ENCODE measurements around the gene IL1F10. TPM values are rescaled to one million over a fixed set of nuclear protein-coding genes. Genes with fewer than 3 reads are reported as not detected.

IL1F10 gene
- total RNA-seq, 1 experiment from 2014 or later = not detected

DNA sequence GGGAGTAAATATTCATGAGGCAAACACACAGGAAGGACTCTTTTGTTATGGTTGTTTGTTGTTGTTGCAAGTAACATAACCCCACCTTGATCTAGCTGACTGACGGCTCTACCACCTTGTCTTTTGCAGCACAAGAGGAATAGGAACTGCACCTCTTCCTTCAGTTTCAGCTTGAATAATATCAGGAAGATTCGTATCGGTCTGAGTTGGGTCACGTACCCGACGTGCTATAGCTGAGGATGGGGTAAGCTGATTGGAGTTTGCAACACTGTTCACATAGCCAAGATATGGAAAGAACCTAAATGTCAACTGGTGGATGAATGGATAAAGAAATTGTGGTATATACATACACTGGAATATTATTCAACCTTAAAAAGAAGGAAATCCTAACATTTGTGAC lies 45.1 kb downstream of the IL1F10 start:
- no TSS peak for BruUV-seq (replicated peaks)
- Histone ChIP-seq H3K4me3 (ENCODE audit: low read depth, low read length, poor library complexity, severe bottlenecking) (no peak overlapping the region), H3K9me3 (ENCODE audit: low read depth, low read length, poor library complexity, severe bottlenecking) (no peaks in the 10 kb centered on the region), H3K4me1 (ENCODE audit: insufficient read depth, low read length, poor library complexity, severe bottlenecking) (no peaks in the 10 kb centered on the region), H3K36me3 (ENCODE audit: insufficient read depth, low read length, poor library complexity, severe bottlenecking) (no peaks in the 10 kb centered on the region), H3K27me3 (replicated peaks; ENCODE audit: insufficient read depth, low read depth, low read length, poor library complexity) (peaks cover 5% of the 10 kb centered on the region), H3K27ac (ENCODE audit: low read depth, low read length, poor library complexity, severe bottlenecking) (no peak overlapping the region)
- ChIA-PET POLR2A (ENCODE audit: low non-redundant PET) (no interaction called here), CTCF (no interaction called here)
- DNase-seq (ENCODE audit: low spot score) = no peak
- no peak for TF ChIP-seq EZH2 (IDR thresholded peaks at IDR 0.05; ENCODE audit: borderline replicate concordance, low read depth, low read length, poor library complexity, severe bottlenecking)
- TF ChIP-seq, protein P1, sequence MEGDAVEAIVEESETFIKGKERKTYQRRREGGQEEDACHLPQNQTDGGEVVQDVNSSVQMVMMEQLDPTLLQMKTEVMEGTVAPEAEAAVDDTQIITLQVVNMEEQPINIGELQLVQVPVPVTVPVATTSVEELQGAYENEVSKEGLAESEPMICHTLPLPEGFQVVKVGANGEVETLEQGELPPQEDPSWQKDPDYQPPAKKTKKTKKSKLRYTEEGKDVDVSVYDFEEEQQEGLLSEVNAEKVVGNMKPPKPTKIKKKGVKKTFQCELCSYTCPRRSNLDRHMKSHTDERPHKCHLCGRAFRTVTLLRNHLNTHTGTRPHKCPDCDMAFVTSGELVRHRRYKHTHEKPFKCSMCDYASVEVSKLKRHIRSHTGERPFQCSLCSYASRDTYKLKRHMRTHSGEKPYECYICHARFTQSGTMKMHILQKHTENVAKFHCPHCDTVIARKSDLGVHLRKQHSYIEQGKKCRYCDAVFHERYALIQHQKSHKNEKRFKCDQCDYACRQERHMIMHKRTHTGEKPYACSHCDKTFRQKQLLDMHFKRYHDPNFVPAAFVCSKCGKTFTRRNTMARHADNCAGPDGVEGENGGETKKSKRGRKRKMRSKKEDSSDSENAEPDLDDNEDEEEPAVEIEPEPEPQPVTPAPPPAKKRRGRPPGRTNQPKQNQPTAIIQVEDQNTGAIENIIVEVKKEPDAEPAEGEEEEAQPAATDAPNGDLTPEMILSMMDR (conservative IDR thresholded peaks at IDR 0.05; ENCODE audit: low read depth, low read length) = no peak
- intact Hi-C loops (cut with micrococcal nuclease; ENCODE audit: unreplicated experiment) = no loop called here

DNA sequence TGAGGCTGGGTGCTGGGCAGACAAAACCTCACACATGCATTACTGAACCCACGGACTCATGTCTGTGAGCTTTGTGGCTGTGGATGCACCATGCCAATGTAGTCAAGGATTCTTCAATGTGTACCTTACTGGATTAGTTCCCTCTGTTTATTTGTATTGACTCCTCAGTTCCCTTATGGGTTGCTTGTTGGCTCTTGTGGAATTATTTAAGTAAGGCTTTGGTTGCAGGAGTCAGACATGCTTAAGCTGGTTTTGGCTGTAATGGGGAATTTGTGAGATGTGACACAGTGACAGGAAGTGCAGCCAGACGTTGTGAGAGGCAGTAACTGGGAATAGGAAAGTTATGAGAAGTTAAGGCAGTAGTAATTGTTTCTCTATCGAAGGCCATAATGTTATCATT lies 46.0 kb downstream of the IL1F10 start:
- no peaks in the 10 kb centered on the region for H3K36me3 ChIP-seq (ENCODE audit: insufficient read depth, low read length, poor library complexity, severe bottlenecking)
- H3K27me3 ChIP-seq (replicated peaks; ENCODE audit: insufficient read depth, low read depth, low read length, poor library complexity) = peaks cover 5% of the 10 kb centered on the region
- no peaks in the 10 kb centered on the region for H3K9me3 ChIP-seq (ENCODE audit: low read depth, low read length, poor library complexity, severe bottlenecking)
- DNase-seq (ENCODE audit: low spot score) = no peak
- intact Hi-C loops (cut with micrococcal nuclease; ENCODE audit: unreplicated experiment) = no loop called here
- no peak overlapping the region for H3K4me3 ChIP-seq (ENCODE audit: low read depth, low read length, poor library complexity, severe bottlenecking)
- TF ChIP-seq EZH2 (IDR thresholded peaks at IDR 0.05; ENCODE audit: borderline replicate concordance, low read depth, low read length, poor library complexity, severe bottlenecking) = no peak
- TF ChIP-seq, protein P1 (conservative IDR thresholded peaks at IDR 0.05; ENCODE audit: low read depth, low read length) = no peak
- POLR2A ChIA-PET (ENCODE audit: low non-redundant PET) = no interaction called here
- no peak overlapping the region for H3K27ac ChIP-seq (ENCODE audit: low read depth, low read length, poor library complexity, severe bottlenecking)
- no TSS peak for BruUV-seq (replicated peaks)
- H3K4me1 ChIP-seq (ENCODE audit: insufficient read depth, low read length, poor library complexity, severe bottlenecking) = no peaks in the 10 kb centered on the region
- CTCF ChIA-PET = no interaction called here

DNA sequence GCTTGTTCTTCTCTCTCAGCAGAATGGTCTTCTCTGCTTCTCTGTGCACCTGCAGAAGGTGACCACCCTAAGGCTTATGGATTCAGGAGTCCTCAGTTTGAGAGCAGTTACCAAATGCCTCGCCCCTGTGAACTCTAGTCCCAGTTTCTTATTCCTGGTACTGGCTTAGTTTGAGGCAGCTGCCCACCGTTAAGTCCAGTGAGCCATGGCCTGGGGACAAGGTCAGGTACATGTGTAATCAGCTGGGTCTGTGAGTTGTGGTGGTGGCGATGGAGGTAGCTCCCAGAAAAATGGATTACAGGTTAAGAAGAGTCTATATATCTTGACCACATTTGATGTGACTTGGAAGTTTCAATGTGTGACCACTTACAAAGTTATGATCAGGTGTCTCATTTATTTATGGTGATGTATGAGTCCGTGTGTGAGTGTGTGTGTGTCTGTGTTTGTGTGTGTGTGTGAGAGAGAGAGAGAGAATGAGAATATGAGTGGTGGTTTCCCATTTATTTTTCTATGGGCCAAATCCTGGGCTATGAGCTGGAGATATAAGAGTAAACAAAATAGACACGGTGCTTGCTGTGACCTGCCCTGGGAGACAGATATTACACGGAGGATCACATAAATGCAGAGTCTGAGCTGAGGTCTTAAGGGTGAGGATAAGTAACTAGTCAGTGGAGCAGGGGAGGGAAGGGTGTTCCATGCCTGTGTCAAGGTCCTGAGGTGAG lies 46.6 kb downstream of the IL1F10 start:
- no TSS peak for BruUV-seq (replicated peaks)
- TF ChIP-seq, protein P1 (conservative IDR thresholded peaks at IDR 0.05; ENCODE audit: low read depth, low read length) = no peak
- TF ChIP-seq EZH2 (IDR thresholded peaks at IDR 0.05; ENCODE audit: borderline replicate concordance, low read depth, low read length, poor library complexity, severe bottlenecking) = no peak
- ChIA-PET CTCF (no interaction called here), POLR2A (ENCODE audit: low non-redundant PET) (no interaction called here)
- no peaks in the 10 kb centered on the region for H3K4me1 ChIP-seq (ENCODE audit: insufficient read depth, low read length, poor library complexity, severe bottlenecking)
- no peak overlapping the region for H3K27ac ChIP-seq (ENCODE audit: low read depth, low read length, poor library complexity, severe bottlenecking)
- no peaks in the 10 kb centered on the region for H3K36me3 ChIP-seq (ENCODE audit: insufficient read depth, low read length, poor library complexity, severe bottlenecking)
- no peak for DNase-seq (ENCODE audit: low spot score)
- peaks cover 5% of the 10 kb centered on the region for H3K27me3 ChIP-seq (replicated peaks; ENCODE audit: insufficient read depth, low read depth, low read length, poor library complexity)
- H3K4me3 ChIP-seq (ENCODE audit: low read depth, low read length, poor library complexity, severe bottlenecking) = no peak overlapping the region
- H3K9me3 ChIP-seq (ENCODE audit: low read depth, low read length, poor library complexity, severe bottlenecking) = no peaks in the 10 kb centered on the region
- intact Hi-C loops (cut with micrococcal nuclease; ENCODE audit: unreplicated experiment) = no loop called here

Measured in A673 (cell line).